Mucosa of descending colon (tissue), 3 donors: ENCODE results near the gene DDX60. TPM values are rescaled to one million over a fixed set of nuclear protein-coding genes. Genes with fewer than 3 reads are reported as not detected.
A peak's percentile ranks its signal among the peaks of the same experiment; 100 is the strongest.
"Not testable (repeated sequence)": the region's sequence is repeated elsewhere in the genome, so short reads cannot be mapped to it uniquely, and the experiment has no call there.

Experiments used
- ATAC-seq: fragments of 200-7000 bp; cut with Tn5 transposase; one replicate; pipeline ENCODE4 v1.9.1; 2020; ENCODE audit warnings: mild to moderate bottlenecking, moderate library complexity
- DNase-seq, 3 donors: peaks; one replicate each; pipeline ENCODE4 v3.0.0-alpha.2; 2020
- H3K36me3 ChIP-seq: fragments of 200-600 bp; one replicate; pipeline ENCODE4 v1.8.0; 2021; ENCODE audit warnings: low read depth, mild to moderate bottlenecking
- H3K4me1 ChIP-seq: fragments of 200-600 bp; one replicate; pipeline ENCODE4 v1.8.0; 2021; ENCODE audit warnings: low read depth, mild to moderate bottlenecking
- H3K4me3 ChIP-seq: fragments of 200-600 bp; one replicate; pipeline ENCODE4 v1.8.0; 2021; ENCODE audit warnings: mild to moderate bottlenecking
- H3K9me3 ChIP-seq: fragments of 200-600 bp; one replicate; pipeline ENCODE4 v1.8.0; 2021; ENCODE audit warnings: mild to moderate bottlenecking
- CTCF ChIP-seq: fragments of 200-600 bp; IDR thresholded peaks from one replicate; pipeline ENCODE4 v1.8.0; 2022; ENCODE audit warnings: antibody characterized with exemption, mild to moderate bottlenecking
- intact Hi-C, 2 donors: fragments of 100-400 bp; cut with DNase I in 1 of 2; cut with micrococcal nuclease in 1 of 2; formaldehyde crosslinking; loops; one replicate each; pipeline versions ENCODE4 v1.11.0 to v1.11.1; 2022; cut with DNase I, micrococcal nuclease
- total RNA-seq, 3 donors: library from RNA; stranded (reverse); fragmentation: NEBNext Ultra II Directional in 2 of 3; extraction: Animal tissue kit (Norgen Biotek cat#: 25700) in 2 of 3; gene quantifications; one replicate each; pipeline versions ENCODE4 v1.2.1 to v1.2.4, GENCODE V29; 2021 to 2023
- donor health status: DM: no; HTN: no; CAD: no; lungs with moderate emphysema.
- donor health status: DM: no; HTN: no; CAD: no.
- donor health status: DM: no; HTN: yes; CAD: no.

The DDX60 gene
- total RNA-seq, 3 donors from 2014 or later, result 45.6 to 118 (median 50.4) TPM

GRCh38 chr4:168334053-168334452 is 15.5 kb upstream of the DDX60 start:
- DNase-seq (no peak), ATAC-seq (no peak)
- no peaks in the 10 kb centered on the region for H3K4me1 ChIP-seq
- H3K4me3 ChIP-seq, result no peak overlapping the region
- intact Hi-C loops, result no loop called here
- no peaks in the 10 kb centered on the region for H3K9me3 ChIP-seq
- TF ChIP-seq CTCF, result no peak
- no peaks in the 10 kb centered on the region for H3K36me3 ChIP-seq

- ATAC-seq, H3K36me3 ChIP-seq, H3K9me3 ChIP-seq, intact Hi-C loops, DNase-seq, H3K4me3 ChIP-seq, H3K4me1 ChIP-seq: not testable (repeated sequence)
Observed at GRCh38 chr4:168330575-168330974, 12.0 kb upstream of the DDX60 start.

- intact Hi-C loops, result loop anchor here in 1 of 2 donors (10.0 kb wide), 1 partner anchor 159 kb away; the partner anchor contains the start of gene DDX60L
Observed at GRCh38 chr4:168325591-168325990, 7.0 kb upstream of the DDX60 start.

GRCh38 chr4:168321006-168321405 is 2.5 kb upstream of the DDX60 start:
- Histone ChIP-seq H3K4me3 (no peak overlapping the region), H3K4me1 (peaks cover 13% of the 10 kb centered on the region), H3K9me3 (no peaks in the 10 kb centered on the region), H3K36me3 (no peaks in the 10 kb centered on the region)
- peak; percentile 63 for ATAC-seq
- TF ChIP-seq CTCF, result no peak
- intact Hi-C loops, result loop anchor here in 1 of 2 donors (10.0 kb wide), 1 partner anchor 164 kb away; the partner anchor contains the start of gene DDX60L
- DNase-seq, result peak in 1 of 3 donors; percentile 43

More at GRCh38 chr4:168325591-168325990, 7.0 kb upstream of the DDX60 start:
- no peak for DNase-seq
- Histone ChIP-seq H3K4me3 (no peak overlapping the region), H3K36me3 (no peaks in the 10 kb centered on the region), H3K4me1 (no peaks in the 10 kb centered on the region), H3K9me3 (no peaks in the 10 kb centered on the region)
- no peak for ATAC-seq
- no peak for TF ChIP-seq CTCF

- ATAC-seq (no peak), DNase-seq (no peak)
- Histone ChIP-seq H3K4me3 (no peak overlapping the region), H3K36me3 (no peaks in the 10 kb centered on the region), H3K4me1 (peaks cover 13% of the 10 kb centered on the region), H3K9me3 (no peaks in the 10 kb centered on the region)
- intact Hi-C loops, result loop anchor here in 1 of 2 donors (10.0 kb wide), 1 partner anchor 165 kb away; the partner anchor contains the start of gene DDX60L
- no peak for TF ChIP-seq CTCF
Observed at GRCh38 chr4:168319486-168320019, 1.0 kb upstream of the DDX60 start.

GRCh38 chr4:168317621-168318020 is 931 bp downstream of the DDX60 start:
- Histone ChIP-seq H3K4me3 (no peak overlapping the region), H3K9me3 (no peaks in the 10 kb centered on the region), H3K4me1 (peaks cover 20% of the 10 kb centered on the region), H3K36me3 (no peaks in the 10 kb centered on the region)
- ATAC-seq, result no peak
- intact Hi-C loops, result no loop called here
- no peak for TF ChIP-seq CTCF
- no peak for DNase-seq
